ENCODE results near the gene LYPD6B.

DNA sequence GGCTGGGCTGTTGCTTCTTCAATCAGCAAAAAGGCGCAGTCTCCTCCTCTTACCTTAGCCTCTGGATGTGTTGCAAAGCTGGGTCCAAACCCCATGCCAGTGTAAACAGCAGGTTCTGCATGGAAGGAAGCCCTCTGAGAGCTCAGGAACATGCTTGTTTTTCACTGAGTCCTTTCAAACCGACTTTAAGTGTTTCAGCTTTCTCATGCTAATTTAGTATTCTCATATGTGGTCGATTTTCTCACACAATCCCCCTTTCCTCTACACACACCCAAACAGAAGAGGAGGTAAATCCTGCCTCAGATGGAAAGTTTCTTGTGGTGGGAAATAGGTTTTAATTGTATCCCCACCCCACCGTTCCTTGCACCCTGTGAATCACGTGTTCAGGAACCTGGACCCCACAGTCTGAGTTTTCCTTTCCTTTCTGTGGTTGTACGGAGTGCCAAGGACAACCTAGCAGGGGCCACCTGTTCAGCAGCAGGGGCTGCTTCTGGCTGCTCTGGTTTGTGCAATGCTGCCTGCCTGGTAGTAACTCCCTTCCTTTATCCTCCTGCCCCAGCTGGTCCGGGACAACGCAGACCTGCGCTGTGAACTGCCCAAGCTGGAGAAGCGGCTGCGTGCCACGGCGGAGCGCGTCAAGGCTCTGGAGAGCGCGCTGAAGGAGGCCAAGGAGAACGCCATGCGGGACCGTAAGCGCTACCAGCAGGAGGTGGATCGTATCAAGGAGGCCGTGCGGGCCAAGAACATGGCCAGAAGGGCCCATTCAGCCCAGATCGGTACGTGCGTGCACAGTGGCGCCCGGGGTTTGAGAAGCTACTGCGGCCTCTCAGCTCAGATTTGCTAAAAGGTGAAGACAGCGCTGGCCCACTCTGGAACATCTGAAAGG, 28.7 kb upstream of the LYPD6B start:
- TF ChIP-seq, protein P1, sequence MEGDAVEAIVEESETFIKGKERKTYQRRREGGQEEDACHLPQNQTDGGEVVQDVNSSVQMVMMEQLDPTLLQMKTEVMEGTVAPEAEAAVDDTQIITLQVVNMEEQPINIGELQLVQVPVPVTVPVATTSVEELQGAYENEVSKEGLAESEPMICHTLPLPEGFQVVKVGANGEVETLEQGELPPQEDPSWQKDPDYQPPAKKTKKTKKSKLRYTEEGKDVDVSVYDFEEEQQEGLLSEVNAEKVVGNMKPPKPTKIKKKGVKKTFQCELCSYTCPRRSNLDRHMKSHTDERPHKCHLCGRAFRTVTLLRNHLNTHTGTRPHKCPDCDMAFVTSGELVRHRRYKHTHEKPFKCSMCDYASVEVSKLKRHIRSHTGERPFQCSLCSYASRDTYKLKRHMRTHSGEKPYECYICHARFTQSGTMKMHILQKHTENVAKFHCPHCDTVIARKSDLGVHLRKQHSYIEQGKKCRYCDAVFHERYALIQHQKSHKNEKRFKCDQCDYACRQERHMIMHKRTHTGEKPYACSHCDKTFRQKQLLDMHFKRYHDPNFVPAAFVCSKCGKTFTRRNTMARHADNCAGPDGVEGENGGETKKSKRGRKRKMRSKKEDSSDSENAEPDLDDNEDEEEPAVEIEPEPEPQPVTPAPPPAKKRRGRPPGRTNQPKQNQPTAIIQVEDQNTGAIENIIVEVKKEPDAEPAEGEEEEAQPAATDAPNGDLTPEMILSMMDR (IDR thresholded peaks at IDR 0.05) = no peak
- TF ChIP-seq POLR2A (IDR thresholded peaks at IDR 0.05) = no peak
